GM23338 (cell line): Measurements from ENCODE around the gene CDH4. TPM values are rescaled to one million over a fixed set of nuclear protein-coding genes. Genes with fewer than 3 reads are reported as not detected.

ENCODE experiments used
- ATAC-seq: fragments of 200-7000 bp; cut with Tn5 transposase; 3 replicates; pipeline ENCODE4 v1.9.1; 2020
- DNase-seq: peaks from one replicate; pipeline ENCODE4 v3.0.0-alpha.2; 2015; ENCODE audit warnings: low spot score
- H2AFZ ChIP-seq: fragments of 200-600 bp; sonication (generic); 2 replicates; pipeline ENCODE4 v1.8.0; 2016; ENCODE audit warnings: antibody characterized with exemption, mild to moderate bottlenecking, moderate library complexity
- H3F3A ChIP-seq: fragments of 200-600 bp; sonication (generic); replicated peaks from 2 replicates; pipeline ENCODE4 v1.8.0; 2017; ENCODE audit warnings: antibody characterized with exemption, mixed run types, low read depth
- H3K27ac ChIP-seq: fragments of 200-600 bp; sonication (generic); 2 replicates; pipeline ENCODE4 v1.6.1; 2016; ENCODE audit warnings: low read depth
- H3K27me3 ChIP-seq: fragments of 200-600 bp; sonication (generic); 2 replicates; pipeline ENCODE4 v1.8.0; 2016; ENCODE audit warnings: mild to moderate bottlenecking, mixed run types, moderate library complexity; ENCODE audit not compliant: insufficient read depth
- H3K36me3 ChIP-seq: fragments of 200-600 bp; sonication (generic); 2 replicates; pipeline ENCODE4 v1.8.0; 2016; ENCODE audit warnings: mild to moderate bottlenecking; ENCODE audit not compliant: insufficient read depth
- H3K4me1 ChIP-seq: fragments of 200-600 bp; sonication (generic); 2 replicates; pipeline ENCODE4 v1.8.0; 2016; ENCODE audit warnings: mild to moderate bottlenecking, moderate library complexity; ENCODE audit not compliant: insufficient read depth
- H3K4me2 ChIP-seq: fragments of 200-600 bp; sonication (generic); 2 replicates; pipeline ENCODE4 v1.7.1; 2017; ENCODE audit warnings: mixed run types
- H3K4me3 ChIP-seq: fragments of 200-600 bp; sonication (generic); 2 replicates; pipeline ENCODE4 v1.6.1; 2016; ENCODE audit warnings: mixed run types
- H3K79me2 ChIP-seq: fragments of 200-600 bp; sonication (generic); replicated peaks from 2 replicates; pipeline ENCODE4 v1.8.0; 2017; ENCODE audit warnings: mild to moderate bottlenecking; ENCODE audit not compliant: insufficient read depth
- H3K9me2 ChIP-seq: fragments of 200-600 bp; sonication (generic); 2 replicates; pipeline ENCODE4 v1.8.0; 2017; ENCODE audit not compliant: insufficient read depth
- H4K20me1 ChIP-seq: fragments of 200-600 bp; sonication (generic); replicated peaks from 2 replicates; pipeline ENCODE4 v1.8.0; 2017; ENCODE audit warnings: mild to moderate bottlenecking; ENCODE audit not compliant: insufficient read depth
- H3K27ac Mint-ChIP-seq: 2 replicates; pipeline ENCODE4 v1.8.0; 2020; ENCODE audit warnings: inconsistent platforms, mild to moderate bottlenecking, moderate library complexity, mixed read lengths
- H3K27me3 Mint-ChIP-seq: 3 replicates; pipeline ENCODE4 v1.8.0; 2022; ENCODE audit warnings: low read depth, mild to moderate bottlenecking, moderate library complexity, mixed read lengths, inconsistent platforms; ENCODE audit not compliant: insufficient read depth, poor library complexity
- H3K36me3 Mint-ChIP-seq: 3 replicates; pipeline ENCODE4 v1.8.0; 2021; ENCODE audit warnings: low read depth, mild to moderate bottlenecking, inconsistent platforms, moderate library complexity, mixed read lengths
- H3K4me1 Mint-ChIP-seq: 3 replicates; pipeline ENCODE4 v1.8.0; 2020; ENCODE audit warnings: mild to moderate bottlenecking, inconsistent platforms, mixed read lengths
- H3K4me3 Mint-ChIP-seq: 3 replicates; pipeline ENCODE4 v1.8.0; 2021; ENCODE audit warnings: moderate library complexity, mild to moderate bottlenecking, inconsistent platforms, mixed read lengths
- H3K9me3 Mint-ChIP-seq: 3 replicates; pipeline ENCODE4 v1.8.0; 2020; ENCODE audit warnings: moderate library complexity, mild to moderate bottlenecking, inconsistent platforms, mixed read lengths
- CTCF ChIP-seq, 2 experiments: fragments of 200-600 bp in 1 of 2; sonication (generic) in 1 of 2; conservative IDR thresholded peaks; 2 replicates each; pipeline versions ENCODE4 v1.5.1 to v1.6.1; 2016 to 2017; ENCODE audit warnings: antibody characterized with exemption in 2 of 2, low read depth in 2 of 2, mild to moderate bottlenecking in 2 of 2, moderate library complexity in 1 of 2
- ETS1 ChIP-seq: IDR thresholded peaks from 2 replicates; pipeline ENCODE4 v1.6.1; 2016; ENCODE audit warnings: antibody characterized with exemption
- EZH2 ChIP-seq: fragments of 200-600 bp; sonication (generic); IDR thresholded peaks from one replicate; pipeline ENCODE4 v1.8.0; 2017; ENCODE audit warnings: antibody characterized with exemption, mild to moderate bottlenecking, low read depth; ENCODE audit not compliant: unreplicated experiment
- EZH2phosphoT487 ChIP-seq: fragments of 200-600 bp; sonication (generic); IDR thresholded peaks from one replicate; pipeline ENCODE4 v1.8.1; 2018; ENCODE audit warnings: antibody characterized with exemption; ENCODE audit not compliant: unreplicated experiment
- POLR2AphosphoS5 ChIP-seq: IDR thresholded peaks from 2 replicates; pipeline ENCODE4 v1.6.1; 2016; ENCODE audit warnings: antibody characterized with exemption, low read depth
- REST ChIP-seq: IDR thresholded peaks from one replicate; pipeline ENCODE4 v1.6.1; 2018; ENCODE audit warnings: antibody characterized with exemption; ENCODE audit not compliant: unreplicated experiment
- STAT1 ChIP-seq: IDR thresholded peaks from one replicate; pipeline ENCODE4 v1.6.1; 2016; ENCODE audit warnings: antibody characterized with exemption; ENCODE audit not compliant: unreplicated experiment
- ZNF114 ChIP-seq: fragments of 250-450 bp; sonication (Bioruptor Pico); IDR thresholded peaks from 2 replicates; pipeline ENCODE4 v1.5.0; 2020; ENCODE audit warnings: mild to moderate bottlenecking, moderate library complexity
- ZNF331 ChIP-seq: fragments of 250-450 bp; sonication (Bioruptor Pico); IDR thresholded peaks from 2 replicates; pipeline ENCODE4 v1.5.0; 2020; ENCODE audit warnings: low read depth, mild to moderate bottlenecking, moderate library complexity
- ZNF462 ChIP-seq: fragments of 250-450 bp; sonication (Bioruptor Pico); IDR thresholded peaks from 2 replicates; pipeline ENCODE4 v1.5.0; 2020; ENCODE audit warnings: mild to moderate bottlenecking, moderate library complexity
- polyA plus RNA-seq: library from polyadenylated mRNA; unstranded; fragments of >200 nt; fragmentation: Nextera tagmentation; extraction: Ambion mirVana; gene quantifications from 2 replicates; pipeline ENCODE4 v1.2.1, GENCODE V29; 2016
- total RNA-seq: library from RNA; depleted of rRNA; stranded (reverse); fragments of >200 nt; shearing (Covaris generic); gene quantifications from 2 replicates; pipeline ENCODE4 v1.2.3, GENCODE V29; 2014

CDH4 gene
- total and polyA plus RNA-seq, 2 experiments from 2014 or later, result 1.2 to 4.2 TPM

- TF ChIP-seq CTCF (conservative IDR thresholded peaks at IDR 0.05; ENCODE audit: low read depth in 2 of 2) (no peak), ZNF114 (CRISPR knock-in tag) (no peak), STAT1 (no peak), REST (no peak), POLR2AphosphoS5 (no peak)
Measured at GRCh38 chr20:61922411-61922810, 670.4 kb downstream of the CDH4 start (continued).

- Mint-ChIP-seq H3K4me3 (no peak overlapping the region), H3K27me3 (peaks cover 5% of the 10 kb centered on the region), H3K4me1 (no peaks in the 10 kb centered on the region), H3K9me3 (no peaks in the 10 kb centered on the region; the same call in 2 of the 3 replicates), H3K36me3 (no peaks in the 10 kb centered on the region; the same call in 2 of the 3 replicates), H3K27ac (no peak overlapping the region)
- Histone ChIP-seq H3F3A (no peaks in the 10 kb centered on the region), H4K20me1 (no peaks in the 10 kb centered on the region), H3K27ac (no peak overlapping the region), H3K27me3 (no peaks in the 10 kb centered on the region), H3K4me2 (no peak overlapping the region), H3K4me1 (no peaks in the 10 kb centered on the region), H3K4me3 (no peak overlapping the region), H3K9me2 (no peaks in the 10 kb centered on the region), H2AFZ (no peak overlapping the region), H3K36me3 (no peaks in the 10 kb centered on the region), H3K79me2 (no peaks in the 10 kb centered on the region)
- DNase-seq (no peak), ATAC-seq (no peak)
- TF ChIP-seq EZH2phosphoT487 (no peak), STAT1 (no peak), CTCF (conservative IDR thresholded peaks at IDR 0.05; ENCODE audit: low read depth in 2 of 2) (no peak), EZH2 (no peak), ZNF462 (no peak), POLR2AphosphoS5 (no peak), ETS1 (no peak), ZNF331 (CRISPR knock-in tag) (no peak)
Measured at GRCh38 chr20:61922936-61923335, 670.9 kb downstream of the CDH4 start.
